GM06990 (cell line): ENCODE results near the gene TMPRSS6.
A peak's percentile ranks its signal among the peaks of the same experiment; 100 is the strongest.

Experiments
- DNase-seq: peaks from one replicate; pipeline ENCODE4 v3.0.0-alpha.2; 2011; ENCODE audit not compliant: insufficient read length; ENCODE audit errors: extremely low read depth
- H3K27me3 ChIP-seq: replicated peaks from 2 replicates; pipeline ENCODE4 v1.6.0; 2011; ENCODE audit warnings: low read length; ENCODE audit not compliant: control insufficient read depth, insufficient read depth
- H3K36me3 ChIP-seq: 2 replicates; pipeline ENCODE4 v1.5.1; 2011; ENCODE audit warnings: low read length; ENCODE audit not compliant: control insufficient read depth, insufficient read depth
- H3K4me3 ChIP-seq: replicated peaks from 2 replicates; pipeline ENCODE4 v1.5.1; 2011; ENCODE audit warnings: low read depth, mild to moderate bottlenecking, control low read depth, low read length
- CTCF ChIP-seq: IDR thresholded peaks from 2 replicates; pipeline ENCODE4 v1.5.1; 2011; ENCODE audit warnings: low read length, control low read depth, mild to moderate bottlenecking, inconsistent platforms; ENCODE audit not compliant: insufficient read depth, poor library complexity, severe bottlenecking

The TMPRSS6 gene

GRCh38 chr22:37103151-37103550 lies 6.4 kb downstream of the TMPRSS6 start:
- no peak for DNase-seq

GRCh38 chr22:37101311-37102066 lies 8.0 kb downstream of the TMPRSS6 start:
- no peak for DNase-seq
- Histone ChIP-seq H3K27me3 (no peaks in the 10 kb centered on the region; the same call in none of the 2 replicates), H3K36me3 (no peaks in the 10 kb centered on the region), H3K4me3 (no peak overlapping the region)
- TF ChIP-seq CTCF: no peak

More at GRCh38 chr22:37103151-37103550, 6.4 kb downstream of the TMPRSS6 start:
- no peaks in the 10 kb centered on the region for H3K36me3 ChIP-seq
- no peak overlapping the region for H3K4me3 ChIP-seq
- no peak for TF ChIP-seq CTCF
- no peaks in the 10 kb centered on the region; the same call in 1 of the 2 replicates for H3K27me3 ChIP-seq

GRCh38 chr22:37100589-37101127 lies 8.9 kb downstream of the TMPRSS6 start:
- Histone ChIP-seq H3K27me3 (no peaks in the 10 kb centered on the region; the same call in none of the 2 replicates), H3K36me3 (no peaks in the 10 kb centered on the region), H3K4me3 (no peak overlapping the region)
- no peak for DNase-seq
- TF ChIP-seq CTCF: no peak

GRCh38 chr22:37098976-37099591 lies 10.4 kb downstream of the TMPRSS6 start:
- TF ChIP-seq CTCF: peak; percentile 45
- no peak for DNase-seq
- no peak overlapping the region for H3K4me3 ChIP-seq
- peaks cover 2% of the 10 kb centered on the region for H3K27me3 ChIP-seq
- H3K36me3 ChIP-seq: no peaks in the 10 kb centered on the region

- Histone ChIP-seq H3K36me3 (no peaks in the 10 kb centered on the region), H3K4me3 (no peak overlapping the region), H3K27me3 (peaks cover 2% of the 10 kb centered on the region)
- DNase-seq: no peak
- no peak for TF ChIP-seq CTCF
These were observed 12.2 kb downstream of the TMPRSS6 start for GRCh38 chr22:37097346-37097745.
